Limb (tissue), 2 donors: ENCODE results near the gene NIP7.
"Not testable (repeated sequence)": the region's sequence is repeated elsewhere in the genome, so short reads cannot be mapped to it uniquely, and the experiment has no call there.

ENCODE experiments used
- DNase-seq, 2 donors: peaks; one replicate each; pipeline ENCODE4 v3.0.0-alpha.2; 2016; ENCODE audit errors: extremely low spot score in 2 of 2

The NIP7 gene

GRCh38 chr16:69345923-69346322 lies 6.4 kb downstream of the NIP7 start:
- no peak for DNase-seq

DNA sequence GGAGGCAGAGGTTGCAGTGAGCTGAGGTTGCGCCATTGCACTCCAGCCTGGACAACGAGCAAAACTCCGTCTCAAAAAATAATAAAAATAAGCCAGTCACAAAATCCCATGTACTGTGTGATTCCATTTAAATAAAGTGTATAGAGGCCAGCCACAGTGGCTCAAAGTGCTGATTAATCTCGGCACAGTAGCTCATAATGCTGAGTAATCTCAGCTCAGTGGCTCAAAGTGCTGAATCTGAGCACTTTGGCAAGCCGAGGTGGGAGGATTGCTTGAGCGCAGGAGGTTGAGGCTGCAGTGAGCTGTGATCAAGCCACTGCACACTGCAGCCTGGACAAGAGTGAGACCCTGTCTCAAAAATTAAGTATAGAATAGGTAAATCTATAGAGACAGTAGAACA lies 7.1 kb downstream of the NIP7 start:
- DNase-seq: no peak

- no peak for DNase-seq
These were observed 8.7 kb downstream of the NIP7 start for GRCh38 chr16:69348222-69348621.

GRCh38 chr16:69349536-69349935 lies 10.0 kb downstream of the NIP7 start:
- DNase-seq: no peak

- no peak for DNase-seq
These were observed 11.1 kb downstream of the NIP7 start for GRCh38 chr16:69350536-69351133.

DNA sequence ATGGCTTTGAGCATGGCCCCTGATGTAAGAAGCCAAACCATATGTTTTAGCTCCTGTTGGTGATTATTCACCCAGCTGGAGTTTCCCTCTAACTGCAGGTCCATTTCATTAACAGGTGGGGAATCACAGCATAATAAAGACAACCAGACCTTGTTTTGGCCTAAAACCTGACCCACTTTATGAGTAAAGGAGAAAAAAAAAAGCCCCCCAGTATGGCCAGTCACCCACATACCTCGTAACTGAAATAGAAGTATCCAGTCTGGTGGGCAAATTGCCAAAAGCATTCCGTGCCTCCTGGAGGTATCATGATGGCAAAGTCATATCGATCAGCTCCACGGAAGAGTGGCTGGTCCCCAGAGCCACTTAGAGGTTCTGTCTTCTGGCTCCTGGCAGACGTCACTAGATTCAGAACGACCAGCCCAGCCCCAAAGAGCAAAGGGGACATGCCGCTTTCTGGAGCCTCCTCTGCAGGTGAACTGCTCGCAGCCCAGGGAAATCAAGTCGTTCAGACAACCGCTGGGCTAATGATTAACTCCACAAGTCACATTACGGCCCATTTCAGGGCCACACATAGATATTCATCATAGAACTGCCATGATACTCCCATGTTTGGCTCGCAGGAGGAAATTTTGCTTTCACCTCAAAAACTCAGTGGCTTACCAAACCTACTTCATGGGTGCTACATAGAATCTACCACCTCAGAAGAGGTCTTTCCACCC lies 11.9 kb downstream of the NIP7 start, which contains the start of gene TMED6:
TMED6 (minus strand) TSS at position 478 of the 719 bp plus-strand sequence; CDS start at position 445, 33 bp downstream.
- DNase-seq: no peak

DNA sequence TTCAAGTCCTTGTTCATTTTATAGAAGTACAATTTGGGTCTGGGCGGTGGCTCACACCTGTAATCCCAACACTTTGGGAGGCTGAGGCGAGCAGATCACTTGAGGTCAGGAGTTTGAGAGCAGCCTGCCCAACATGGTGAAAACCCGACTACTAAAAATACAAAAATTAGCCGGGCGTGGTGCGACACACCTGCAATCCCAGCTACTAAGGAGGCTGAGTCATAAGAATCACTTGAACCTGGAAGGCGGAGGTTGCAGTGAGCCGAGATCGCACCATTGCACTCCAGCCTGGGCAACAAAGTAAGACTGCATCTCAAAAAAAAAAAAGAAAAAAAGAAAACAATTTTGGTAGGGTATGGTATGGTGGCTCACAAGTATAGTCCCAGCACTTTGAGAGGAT lies 20.5 kb downstream of the NIP7 start:
- DNase-seq: not testable (repeated sequence)

- DNase-seq: no peak
These were observed 23.7 kb downstream of the NIP7 start for GRCh38 chr16:69363281-69363717.

GRCh38 chr16:69364088-69364487 lies 24.5 kb downstream of the NIP7 start:
- DNase-seq: no peak

GRCh38 chr16:69365901-69366300 lies 26.3 kb downstream of the NIP7 start:
- DNase-seq: no peak

- DNase-seq: no peak
These were observed 26.9 kb downstream of the NIP7 start for GRCh38 chr16:69366431-69366830.

DNA sequence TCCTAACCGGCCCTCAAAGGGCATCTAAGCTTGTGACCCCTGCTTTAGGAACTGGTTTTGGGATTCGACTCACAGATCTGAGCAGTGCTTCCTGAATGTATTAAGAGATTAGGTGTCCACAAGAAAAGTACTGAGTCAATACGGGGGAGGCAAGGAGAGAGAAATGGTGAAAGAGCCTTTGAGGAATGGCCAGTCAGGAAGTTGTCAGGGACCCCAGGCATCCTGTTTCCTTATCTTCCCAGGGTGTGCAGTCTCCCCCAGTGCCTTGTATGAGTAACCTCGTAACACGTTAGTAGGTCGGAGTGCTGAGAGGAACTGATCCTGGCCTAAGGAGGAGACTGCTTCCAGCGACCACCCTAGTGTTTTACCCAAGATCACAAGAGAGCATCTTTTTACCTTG lies 28.4 kb downstream of the NIP7 start:
- DNase-seq: no peak

GRCh38 chr16:69368866-69369265 lies 29.3 kb downstream of the NIP7 start:
- no peak for DNase-seq

DNA sequence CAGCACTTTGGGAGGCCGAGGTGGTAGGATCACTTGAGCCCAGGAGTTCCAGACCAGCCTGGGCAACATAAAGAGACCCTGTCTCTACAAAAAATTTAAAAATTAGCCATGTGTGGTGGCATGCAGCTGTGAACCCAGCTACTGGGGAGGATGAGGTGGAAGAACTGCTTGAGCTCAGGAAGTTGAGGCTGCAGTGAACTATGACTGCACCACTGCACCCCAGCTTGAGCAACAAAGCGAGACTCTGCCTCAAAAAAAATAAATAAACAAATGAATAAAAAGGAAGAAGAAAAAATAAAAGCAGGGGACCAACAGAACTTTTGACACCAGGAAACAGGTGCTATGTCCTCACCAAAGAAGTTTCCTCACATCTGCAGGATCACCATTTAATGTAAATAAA lies 32.0 kb downstream of the NIP7 start:
- DNase-seq: no peak

- no peak for DNase-seq
These were observed 33.4 kb downstream of the NIP7 start for GRCh38 chr16:69373019-69373418.

DNA sequence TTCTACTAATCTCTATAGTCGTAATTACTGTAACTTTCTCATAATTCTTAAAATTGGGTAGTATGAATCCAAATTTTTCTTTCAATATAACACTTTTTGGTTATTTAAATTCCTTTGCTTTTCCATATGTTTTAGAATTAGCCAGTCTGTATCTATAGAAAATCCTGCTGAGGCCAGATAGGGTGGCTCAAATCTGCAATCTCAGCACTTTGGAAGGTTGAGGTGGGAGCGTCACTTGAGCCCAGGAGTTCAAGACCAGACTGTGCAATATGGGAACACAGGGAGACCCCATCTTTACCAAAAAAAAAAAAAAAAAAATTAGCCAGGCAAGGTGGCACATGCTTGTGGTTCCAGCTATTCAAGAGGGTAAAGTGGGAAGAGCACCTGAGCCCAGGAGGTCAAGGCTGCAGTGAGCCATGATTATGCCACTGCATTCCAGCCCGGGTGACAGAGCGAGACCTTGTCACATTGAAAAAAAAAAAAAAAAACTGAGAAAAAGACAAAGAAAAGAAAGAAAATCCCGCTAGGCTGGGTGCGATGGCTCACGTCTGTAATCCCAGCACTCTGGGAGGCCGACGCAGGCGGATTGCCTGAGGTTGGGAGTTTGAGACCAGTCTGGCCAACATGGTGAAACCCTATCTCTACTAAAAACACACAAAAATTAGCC lies 37.0 kb downstream of the NIP7 start:
- DNase-seq: no peak

DNA sequence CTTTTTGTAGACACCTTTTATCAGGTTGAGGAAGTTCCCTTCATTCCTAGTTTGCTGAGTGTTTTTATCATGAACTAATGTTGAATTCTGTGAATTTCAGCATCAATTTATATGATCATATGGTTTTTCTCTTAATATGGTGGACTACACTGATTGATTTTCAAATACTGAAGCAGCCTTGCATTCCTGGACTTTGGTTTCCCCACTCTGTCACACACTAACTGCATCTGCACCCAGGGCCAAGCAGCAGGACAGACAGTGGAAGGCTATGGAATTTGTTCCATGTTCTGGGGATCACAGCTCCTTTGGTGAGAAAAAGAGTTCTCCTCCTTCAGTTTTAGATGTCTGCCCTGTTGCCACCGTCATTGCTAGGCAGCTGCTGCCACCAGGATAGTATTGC lies 38.5 kb downstream of the NIP7 start:
- no peak for DNase-seq

DNA sequence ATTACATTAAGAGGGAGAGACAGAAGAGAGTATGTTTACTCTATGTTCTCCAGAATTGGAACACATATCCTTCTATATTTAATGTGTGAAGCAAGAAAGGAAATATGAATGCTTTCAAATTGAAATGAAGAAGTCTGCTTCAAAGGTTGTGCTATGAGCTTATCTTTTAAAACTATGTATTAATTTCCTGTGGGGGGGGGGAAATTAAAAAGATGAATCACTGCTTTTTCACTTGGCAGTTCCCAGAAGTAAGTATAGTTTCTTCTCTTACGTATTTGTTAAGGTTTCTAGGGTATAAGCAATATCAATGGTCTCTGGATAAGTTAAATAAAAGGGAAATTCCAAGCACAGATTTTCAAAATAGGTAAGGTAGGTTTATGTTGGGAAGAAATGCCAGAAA lies 39.2 kb downstream of the NIP7 start:
- DNase-seq: no peak

DNA sequence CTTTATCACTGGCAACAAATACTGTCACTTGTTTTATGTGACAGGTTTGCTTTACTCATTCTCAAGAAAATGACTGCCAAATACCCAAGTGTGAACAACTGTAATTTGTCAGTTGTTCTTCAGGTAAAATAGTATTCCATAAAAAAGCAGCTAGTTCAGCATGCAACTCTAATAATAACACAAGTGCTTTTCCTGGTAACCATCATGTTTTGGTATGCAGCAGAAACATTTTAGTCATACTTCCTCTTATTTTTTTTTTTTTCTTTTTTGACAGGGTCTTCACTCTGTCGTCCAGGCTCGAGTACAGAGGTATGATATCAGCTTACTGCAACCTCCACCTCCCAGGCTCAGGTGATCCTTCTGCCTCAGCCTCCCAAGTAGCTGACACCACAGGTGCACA lies 41.7 kb downstream of the NIP7 start:
- no peak for DNase-seq

- DNase-seq: no peak
These were observed 42.8 kb downstream of the NIP7 start for GRCh38 chr16:69382421-69382820.

DNA sequence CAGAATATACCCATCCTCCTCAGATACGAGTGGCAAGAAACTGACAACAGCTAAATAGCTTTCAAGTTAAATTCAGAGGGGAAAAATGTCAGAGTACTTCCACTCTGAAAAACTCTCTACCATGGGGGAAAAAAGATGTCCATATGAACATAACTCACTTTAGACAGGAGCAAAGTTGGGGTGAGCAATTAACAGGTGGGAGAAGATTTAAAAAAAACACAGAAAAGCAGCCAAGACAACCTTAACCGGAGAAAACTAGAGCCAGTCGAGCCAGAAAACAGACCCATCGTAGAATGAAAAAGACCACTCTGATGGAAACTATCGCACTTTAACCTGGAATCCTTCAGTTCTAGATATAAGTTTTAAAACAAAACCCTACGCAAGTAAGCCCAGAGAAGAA lies 45.4 kb downstream of the NIP7 start:
- no peak for DNase-seq

DNA sequence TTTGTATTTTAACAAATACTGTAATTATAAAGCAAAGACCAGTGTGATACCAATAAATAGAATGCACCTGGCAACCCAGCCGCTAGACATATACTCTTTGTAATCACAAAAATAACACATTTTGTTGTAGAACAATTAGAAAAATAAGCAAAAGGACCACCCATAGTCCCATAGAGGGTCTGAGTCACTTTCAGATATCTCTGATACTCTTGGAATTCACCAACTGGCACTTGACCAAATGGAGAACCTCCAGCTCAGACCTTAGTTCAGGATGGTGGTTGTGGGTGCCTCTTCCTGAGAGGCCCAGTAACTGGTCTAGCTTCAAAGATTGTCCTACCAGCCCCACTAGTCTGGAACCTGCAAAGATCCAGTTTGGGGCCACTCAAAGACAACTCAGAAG lies 47.0 kb downstream of the NIP7 start:
- DNase-seq: no peak
